GM19351 (cell line): Measurements from ENCODE around the gene MRGPRE.

Experiments
- ATAC-seq: cut with Tn5 transposase; IDR thresholded peaks from one replicate; pipeline ENCODE4 v1.9.1; 2021; ENCODE audit warnings: mild to moderate bottlenecking, moderate library complexity; ENCODE audit not compliant: unreplicated experiment

MRGPRE gene

DNA sequence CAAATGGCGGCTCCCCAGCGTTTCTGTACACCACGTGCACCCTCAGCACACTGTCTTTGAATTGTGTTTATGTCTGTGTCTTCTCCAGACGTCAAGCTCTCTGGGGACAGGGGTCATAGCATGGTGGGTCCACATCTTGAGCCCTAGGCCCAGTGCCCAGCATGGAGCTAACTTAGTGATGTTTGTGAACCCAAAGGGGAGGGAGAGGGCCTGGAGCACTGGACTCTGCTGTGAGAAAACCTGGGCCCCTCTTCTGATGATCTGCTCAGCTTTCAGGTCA, 17.9 kb downstream of the MRGPRE start:
- no peak for ATAC-seq

DNA sequence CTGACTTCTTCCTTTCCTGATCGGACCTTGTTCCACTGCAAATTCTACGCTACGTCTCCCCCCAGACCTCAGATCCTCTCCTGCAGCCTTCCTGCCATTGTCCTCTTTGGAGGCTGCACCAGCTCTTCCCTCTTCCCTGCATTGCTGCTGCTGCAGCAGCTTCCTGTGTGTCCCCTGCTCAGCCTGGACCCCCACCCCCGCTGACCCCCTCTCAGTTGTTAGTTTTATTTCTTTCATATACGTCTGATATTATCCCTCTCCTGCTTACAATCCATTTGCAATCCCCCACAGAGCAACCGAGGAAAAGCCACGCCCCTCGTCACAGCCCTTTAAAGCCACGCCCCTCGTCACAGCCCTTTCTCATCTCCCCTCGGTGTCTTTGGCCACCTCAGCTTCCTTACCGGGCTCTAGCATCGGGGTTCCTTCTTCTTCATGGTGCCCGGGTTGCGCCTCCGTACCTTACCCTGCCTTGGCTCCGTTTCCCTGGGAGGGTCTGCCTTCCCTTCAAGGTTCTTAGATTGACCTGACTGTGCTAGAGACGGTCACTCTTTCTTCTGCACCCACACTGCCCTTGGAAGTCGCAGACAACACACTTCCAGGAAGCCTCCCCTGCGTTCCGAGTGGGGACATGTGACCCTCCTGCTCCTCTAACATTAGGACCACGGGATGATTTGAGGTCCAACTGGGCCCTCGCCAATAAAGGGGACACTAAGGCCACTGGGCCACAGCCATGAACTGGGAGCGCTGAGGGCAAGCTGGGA, 18.4 kb downstream of the MRGPRE start:
- ATAC-seq, result no peak

DNA sequence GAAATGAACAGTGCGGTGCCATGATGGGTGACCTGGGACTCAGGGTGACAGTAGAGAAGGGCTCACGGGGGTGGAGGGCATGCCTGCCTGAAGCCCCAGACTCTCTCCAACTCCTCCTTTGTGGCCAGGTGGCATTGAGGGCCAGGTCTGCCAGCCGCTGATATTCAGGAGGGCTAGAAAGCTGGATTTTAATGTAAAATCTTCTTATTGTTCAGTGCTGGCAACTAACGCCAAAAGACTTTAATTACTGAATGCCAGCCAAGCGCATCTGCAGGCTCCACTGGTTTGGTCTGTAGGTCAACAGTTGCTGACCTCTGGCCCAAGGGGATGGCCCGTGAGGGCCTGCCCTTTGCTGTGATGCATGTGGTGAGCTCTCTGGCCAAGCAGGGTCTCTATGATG, 23.9 kb downstream of the MRGPRE start:
- ATAC-seq, result no peak

DNA sequence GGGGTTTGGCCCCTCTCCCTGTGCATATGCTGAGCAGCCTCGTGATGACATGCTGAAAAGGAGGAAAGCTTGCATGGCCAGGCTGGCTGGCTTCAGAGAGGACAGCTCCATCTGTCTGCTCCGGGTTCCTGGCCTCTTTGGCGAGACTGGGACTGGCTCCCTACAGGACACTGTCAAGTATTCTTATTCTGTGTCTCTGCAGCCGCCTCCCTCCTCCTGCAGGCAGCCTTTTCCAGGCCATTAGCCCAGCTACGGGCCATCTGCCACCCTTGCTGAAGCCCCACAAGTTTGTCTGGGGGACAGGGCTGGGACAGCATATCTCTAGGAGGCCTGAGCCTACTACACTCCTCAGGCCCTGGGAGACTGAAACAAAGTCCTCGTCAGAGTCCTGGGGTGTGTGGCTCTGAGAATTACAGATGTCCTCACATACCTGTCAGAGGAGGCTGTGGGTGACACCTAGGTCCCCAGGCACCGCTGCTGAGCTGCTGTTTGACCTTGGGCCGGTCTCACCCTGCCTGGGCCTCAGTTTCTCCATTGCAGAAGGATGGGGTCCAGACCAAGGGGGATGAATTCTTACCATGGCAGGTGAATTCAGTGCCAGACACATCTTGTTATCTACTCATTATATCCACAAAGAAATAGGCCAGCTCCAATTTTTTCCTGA, 24.6 kb downstream of the MRGPRE start:
- no peak for ATAC-seq

DNA sequence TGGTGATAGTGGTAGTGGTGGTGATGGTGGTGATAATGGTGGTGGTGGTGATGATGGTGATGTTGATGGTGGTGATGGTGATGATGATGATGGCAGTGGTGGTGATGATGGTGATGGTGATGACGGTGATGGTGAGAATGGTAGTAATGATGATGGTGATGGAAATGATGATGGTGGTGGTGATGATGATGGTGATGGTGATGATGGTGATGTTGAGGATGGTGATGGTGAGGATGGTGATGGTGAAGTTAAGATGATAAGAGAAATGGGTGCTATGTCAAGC, 25.4 kb downstream of the MRGPRE start:
- no peak for ATAC-seq

DNA sequence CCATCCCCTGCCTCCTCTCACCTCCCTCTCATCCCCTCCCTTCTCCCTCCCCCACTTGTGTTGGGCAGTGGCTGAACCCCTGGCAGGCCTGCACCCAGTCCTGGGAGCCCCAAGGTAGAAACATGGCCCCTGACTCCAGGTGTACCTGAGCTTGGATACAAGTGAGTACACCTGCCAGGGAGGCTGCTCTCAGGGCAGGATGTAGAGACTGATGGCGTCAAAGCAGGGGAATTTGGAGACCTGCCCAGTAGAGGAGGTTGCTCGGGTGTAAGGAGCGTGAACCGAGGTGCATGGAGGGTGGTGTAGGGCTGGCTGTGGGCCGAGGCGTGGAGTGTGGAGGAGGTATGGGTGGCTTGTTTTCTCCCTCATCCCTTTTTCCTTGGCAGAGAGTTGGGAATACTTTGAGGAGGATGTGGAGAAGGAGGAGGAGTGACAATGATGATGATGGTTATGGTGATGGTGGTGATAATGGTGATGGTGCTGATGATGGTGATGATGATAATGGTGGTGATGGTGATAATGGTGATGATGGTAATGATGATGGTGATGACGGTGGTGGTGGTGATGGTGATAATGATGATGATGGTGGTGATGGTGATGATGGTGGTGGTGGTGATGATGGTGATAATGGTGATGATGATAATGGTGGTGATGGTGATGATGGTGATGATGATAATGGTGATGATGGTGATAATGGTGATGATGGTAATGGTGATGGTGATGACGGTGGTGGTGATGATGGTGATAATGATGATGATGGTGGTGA, 25.9 kb downstream of the MRGPRE start:
- no peak for ATAC-seq

DNA sequence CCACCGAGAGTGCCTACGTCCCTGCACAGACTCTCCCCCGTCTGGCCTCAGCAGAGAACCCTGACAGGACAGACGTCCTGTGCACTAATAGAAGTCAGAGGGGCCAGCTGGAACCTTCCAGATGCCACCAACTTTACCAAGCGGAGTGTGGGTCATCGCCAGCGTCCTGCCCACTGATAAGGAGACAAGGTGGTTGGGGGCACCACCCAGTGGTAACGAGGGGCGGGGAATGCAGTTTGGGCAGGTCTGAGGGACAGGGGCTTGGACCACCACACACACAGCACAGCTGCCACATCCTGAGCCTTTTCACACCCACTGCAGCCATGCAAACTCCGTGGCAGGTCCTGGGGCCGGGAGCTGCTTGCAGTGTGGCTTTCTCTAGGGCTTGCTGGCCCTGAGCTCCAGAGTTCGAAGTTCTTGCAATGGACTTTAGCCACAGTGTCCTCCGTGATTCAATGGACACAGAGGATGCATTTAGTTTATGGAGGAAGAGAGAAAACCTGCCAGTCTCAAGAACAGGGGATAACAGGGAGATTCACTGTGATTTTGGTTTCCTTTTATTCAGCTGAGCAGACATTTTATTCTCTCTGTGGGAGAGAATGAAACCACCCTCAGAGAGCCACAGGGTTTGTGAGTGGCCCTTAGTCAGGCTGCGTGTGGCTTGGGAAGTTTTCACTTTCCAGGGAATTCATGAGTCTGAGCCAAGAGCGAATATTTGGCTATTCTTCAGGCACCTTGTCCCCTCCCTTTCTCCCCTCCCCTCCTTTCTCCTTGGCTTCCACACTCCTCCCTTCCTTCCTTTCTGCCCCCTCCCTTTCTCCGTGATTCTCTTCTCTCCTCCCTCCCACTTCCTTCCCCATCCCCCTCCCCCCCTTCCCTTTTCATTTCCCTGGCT, 26.7 kb downstream of the MRGPRE start:
- no peak for ATAC-seq

DNA sequence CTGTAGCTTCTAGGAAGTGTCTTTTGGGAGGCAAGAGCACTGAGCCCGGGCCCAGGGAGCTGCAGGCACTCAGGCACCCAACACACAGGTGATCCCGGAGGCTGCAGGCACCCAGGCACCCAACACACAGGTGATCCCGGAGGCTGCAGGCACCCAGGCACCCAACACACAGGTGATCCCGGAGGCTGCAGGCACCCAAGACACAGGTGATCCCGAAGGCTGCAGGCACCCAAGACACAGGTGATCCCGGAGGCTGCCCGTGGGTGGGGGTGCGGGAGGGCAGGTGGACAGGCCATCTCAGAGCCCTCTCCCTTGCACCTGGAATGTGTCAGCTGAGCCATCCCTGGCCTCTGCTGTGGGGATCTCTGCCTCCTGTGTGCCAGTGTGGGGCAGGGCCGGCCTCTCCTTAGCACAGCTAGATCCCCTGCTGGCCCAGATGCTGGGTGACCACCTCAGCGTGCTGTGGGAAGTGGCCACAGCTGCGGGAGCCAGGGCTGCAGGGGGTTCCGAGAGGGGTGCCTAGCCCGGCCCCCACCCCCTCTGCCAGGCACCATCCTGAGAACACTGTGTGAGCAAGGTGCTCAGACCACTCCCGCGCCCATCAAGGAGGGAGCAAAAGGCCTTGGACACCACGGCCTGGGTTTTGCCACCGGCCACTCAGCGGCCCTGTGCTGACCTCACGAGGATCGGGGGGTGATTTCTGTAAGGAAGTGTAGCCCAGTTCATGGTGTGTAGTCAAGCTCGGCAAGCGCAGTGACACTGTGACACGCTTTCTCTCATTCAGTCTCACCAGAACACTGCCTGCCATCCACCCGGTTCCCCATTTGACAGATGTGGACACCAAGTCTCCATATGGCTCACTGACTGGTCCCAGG, 27.8 kb downstream of the MRGPRE start:
- no peak for ATAC-seq

DNA sequence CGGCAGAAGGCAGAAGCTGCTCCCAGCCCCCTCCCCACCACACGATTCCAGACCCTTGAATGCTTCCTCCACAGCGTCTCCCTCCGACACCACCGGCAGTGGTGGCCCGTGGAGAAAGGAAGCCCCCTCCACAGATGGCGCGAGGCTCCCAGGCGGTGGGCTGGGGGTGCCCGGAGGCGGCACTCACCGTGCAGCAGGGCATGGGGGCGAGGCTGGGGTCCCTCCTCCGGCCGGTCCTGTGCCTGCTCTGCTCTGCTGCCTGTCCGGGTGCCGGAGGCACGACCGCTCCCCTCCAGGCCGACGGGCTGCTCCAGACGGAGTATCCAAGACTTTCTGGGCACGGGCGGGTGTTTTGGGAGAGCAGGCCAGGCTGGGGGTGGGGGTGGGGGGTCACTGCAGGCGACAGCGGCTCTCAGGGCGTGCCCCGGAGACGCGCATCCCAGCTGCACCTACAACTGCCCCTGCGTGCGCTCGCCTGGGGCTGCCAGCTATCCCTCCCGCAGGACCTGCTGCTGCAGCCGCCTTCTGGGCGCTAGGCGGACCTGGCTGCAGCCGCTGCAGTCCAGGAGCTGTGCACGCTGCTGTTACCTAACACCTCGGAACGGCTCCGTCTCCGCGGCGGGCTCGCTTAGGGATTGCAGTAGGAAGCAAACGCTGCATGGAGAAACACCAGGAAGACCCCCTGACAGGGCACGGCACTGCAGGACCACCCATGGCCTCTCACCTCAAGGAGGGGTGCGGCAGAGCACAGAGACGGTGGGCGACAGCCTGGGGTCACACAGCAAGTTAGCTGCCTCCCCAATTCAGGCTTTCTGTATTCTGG, 28.8 kb downstream of the MRGPRE start:
- ATAC-seq, result no peak

DNA sequence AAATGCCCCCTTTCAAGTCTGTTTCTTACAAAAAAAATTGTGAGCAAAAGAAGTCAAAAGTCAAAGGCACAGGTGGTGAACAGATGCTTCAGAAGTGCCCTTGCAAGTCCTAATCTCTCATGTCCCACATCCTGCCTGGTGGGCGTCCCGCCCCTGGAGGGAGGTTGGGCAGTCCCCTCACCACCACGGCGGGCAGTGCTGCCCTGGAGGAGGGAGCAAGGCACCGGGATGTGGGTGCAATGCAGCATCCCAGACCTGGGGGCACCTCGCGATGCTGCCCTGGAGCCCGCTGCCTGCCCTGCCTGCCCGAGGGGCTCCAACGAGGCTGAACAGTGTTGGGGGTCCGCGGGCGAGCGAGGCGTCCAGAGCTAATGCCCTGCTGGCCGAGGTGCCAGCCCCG, 29.5 kb downstream of the MRGPRE start:
- no peak for ATAC-seq

DNA sequence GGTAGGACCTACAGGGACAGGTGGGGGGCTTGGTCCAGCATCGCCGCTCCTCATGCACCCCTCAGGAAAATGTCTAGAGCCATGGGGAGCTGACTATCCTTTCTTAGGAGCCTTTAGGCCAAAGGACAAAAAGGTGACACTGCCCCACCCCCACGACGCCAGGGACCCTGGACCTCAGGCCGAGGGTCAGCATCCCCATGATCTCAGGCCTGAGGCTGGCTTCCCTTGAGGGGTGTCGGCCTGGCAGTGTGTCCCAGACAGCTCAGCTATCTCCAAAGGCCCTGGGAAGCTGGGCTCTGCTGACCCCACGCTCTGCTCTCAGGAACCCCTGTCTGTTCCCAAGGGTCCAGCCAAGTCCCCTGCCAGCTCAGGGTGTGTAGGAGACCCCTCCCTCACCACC, 29.9 kb downstream of the MRGPRE start:
- no peak for ATAC-seq

DNA sequence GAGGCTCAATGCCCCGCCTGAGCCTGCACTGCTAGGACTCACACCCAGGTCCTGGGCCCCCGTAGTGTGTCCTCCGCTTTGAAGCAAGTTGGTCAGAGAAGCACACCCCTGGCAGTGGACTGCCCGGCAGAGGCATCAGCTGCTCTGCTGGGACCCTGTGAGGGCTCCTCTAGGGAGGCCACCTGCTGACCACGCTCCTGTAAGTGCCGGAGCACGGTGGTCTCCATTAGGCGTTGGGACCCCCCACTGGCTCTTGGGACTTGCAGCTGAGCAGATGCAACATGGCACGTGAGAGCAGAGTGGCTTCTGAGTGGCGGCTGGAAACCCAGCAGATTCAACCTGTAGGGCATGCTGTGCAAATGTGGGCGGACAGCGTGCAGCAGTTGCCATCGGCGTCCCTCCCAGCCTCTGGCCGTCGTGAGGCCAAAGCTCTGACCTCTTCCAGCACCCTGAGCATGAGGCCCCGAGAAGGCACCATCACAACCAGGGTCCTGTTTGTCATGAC, 30.5 kb downstream of the MRGPRE start:
- no peak for ATAC-seq

DNA sequence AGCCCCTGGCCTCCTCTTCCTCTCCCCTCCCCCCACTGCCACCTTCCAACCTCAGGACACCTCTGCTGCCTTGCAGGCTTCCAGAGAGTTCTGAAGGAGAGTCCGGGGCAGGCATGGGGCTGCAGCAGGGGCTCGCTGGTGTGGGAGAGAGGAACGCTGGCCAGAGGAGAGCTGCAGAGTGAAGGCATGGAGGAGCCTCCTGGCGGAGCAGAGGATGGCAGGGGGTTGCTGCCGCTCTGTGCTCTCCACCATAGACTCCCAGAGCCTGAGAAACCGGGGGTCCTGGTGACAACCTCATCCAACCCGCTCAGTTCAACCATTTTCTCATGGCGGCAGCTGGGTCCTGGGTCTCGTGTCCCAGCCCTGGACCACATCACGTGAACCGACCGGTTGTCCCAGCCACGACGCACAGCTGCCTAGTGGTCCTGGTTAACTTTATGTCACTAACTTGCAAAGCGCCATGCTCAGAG, 31.1 kb downstream of the MRGPRE start:
- ATAC-seq, result no peak

DNA sequence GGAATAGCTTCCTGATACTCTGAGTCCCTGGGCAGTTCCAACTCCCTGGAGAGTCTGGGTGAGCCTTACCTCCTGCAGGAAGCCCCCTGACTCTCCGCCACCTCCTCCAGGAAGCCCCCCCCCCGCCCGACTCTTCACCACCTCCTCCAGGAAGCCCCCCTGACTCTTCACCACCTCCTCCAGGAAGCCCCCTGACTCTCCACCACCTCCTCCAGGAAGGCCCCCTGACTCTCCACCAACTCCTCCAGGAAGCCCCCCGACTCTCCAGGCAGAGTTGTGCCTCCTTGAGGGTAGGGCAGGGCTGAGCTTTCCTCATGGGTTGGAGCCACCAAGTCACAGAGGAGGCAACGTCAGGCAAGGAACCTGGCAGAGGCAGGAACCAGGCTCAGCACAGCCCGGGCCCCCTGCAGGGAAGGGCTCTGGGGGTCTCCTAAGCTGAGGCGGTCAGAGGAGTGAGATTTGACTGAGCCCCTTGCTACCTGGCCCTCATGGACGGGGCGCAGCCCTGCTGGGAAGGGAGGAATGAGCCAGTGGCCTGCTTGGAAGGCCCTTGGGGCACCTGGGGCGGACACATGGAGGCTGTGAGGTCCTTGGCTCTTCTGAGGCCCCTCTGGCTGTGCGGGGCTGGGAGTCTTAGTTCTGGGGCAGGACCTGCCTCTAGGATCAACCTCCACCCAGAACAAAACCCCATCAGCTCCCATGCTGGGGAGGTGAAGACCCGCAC, 31.7 kb downstream of the MRGPRE start:
- no peak for ATAC-seq

DNA sequence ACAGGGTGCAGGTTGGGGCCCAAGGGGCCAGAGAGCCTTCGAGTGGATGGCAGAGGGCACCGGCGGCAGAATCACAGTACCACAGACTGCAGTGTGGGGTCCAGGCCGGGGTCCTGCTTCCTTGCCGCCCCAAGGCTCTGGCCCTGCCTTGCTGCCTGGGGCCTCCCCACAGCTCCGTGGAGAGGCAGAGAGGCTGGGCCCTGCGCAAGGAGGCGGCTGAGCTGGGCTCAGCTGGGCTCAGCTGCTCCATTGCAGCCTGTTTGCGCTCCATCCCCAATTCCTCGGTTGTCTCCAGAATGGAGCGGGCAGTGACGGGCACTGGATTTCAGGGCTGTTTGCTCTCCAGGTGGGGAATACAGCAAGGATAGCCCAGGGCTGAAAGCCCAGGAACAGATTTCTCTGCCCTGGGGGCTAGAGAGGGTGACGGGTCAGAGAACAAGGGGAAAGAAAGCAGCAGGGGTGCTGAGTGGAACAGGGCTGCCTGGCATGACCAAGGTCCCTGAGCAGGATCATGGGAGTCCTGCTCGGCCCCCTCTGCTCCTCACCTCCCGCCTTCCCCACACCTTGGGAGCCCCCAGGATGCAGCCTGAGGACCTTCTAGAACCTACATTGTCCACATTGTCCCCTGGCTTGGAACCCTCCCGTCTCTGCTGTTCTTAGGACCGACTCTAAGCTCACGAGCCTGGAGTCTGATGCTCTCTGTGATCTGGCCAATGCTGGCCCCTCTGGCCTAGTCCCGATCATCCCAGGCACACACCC, 32.5 kb downstream of the MRGPRE start:
- ATAC-seq, result no peak

DNA sequence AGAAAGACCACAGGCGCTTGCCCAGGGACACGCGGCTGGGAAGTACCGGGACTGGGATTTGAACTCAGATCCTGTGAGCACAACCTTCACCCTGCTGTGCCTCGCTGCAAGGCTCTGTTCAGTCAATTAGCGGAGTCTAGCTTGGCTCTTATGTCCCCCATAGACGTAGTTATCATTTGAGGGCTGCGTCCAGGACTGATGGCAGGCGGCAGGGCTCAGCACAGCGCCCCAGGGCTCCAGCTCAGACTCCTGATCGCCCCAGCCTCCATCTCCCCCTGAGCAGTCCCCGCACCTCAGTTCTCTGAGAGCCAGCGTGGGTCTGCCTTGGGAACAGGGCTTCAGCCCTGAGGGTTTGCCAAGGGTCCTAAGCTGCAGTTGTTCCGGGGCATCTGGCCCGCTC, 33.4 kb downstream of the MRGPRE start:
- no peak for ATAC-seq

DNA sequence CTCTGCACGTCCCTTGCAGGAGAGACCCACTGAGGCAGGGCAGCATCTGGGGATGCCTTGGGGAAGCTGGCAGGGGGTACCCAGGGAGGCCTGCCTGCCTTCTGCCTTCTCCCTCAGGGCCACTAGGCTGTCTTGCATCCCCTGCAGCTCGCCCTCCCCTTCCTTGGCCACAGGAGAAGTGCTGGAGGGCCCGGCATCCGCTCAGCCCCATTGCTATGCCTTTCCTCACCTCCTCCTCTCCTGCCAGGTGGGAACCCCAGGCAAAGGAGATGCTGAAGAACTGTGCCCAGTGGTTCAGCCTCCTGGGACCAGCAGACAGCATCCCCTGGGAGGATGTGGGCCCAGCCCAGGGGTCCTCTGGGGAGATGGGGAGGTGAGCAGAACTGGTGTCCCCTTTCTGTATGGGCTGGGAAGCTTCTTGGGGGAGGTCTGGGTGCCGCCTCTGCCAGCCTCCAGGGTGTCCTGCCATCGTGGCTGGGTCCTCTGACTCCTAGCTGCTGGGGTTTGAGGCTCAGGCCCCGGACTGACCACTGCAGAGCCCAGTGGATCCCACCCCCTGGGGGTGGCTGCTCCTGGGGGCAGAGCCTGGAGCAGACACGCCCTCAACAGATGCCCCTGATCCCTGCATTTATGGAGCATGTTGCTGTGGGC, 34.2 kb downstream of the MRGPRE start:
- ATAC-seq, result no peak
